OCI-LY1 (cell line): ENCODE data around the gene ZBTB1.

Source experiments
- CTCF ChIP-seq: fragments of 200-600 bp; sonication (generic), shearing (Covaris generic); IDR thresholded peaks from 2 replicates; pipeline ENCODE4 v1.5.1; 2017; ENCODE audit warnings: mild to moderate bottlenecking, antibody characterized with exemption, low read length, moderate library complexity, mixed read lengths
- EZH2 ChIP-seq: fragments of 200-600 bp; sonication (generic), shearing (Covaris generic); IDR thresholded peaks from 2 replicates; pipeline ENCODE4 v1.8.0; 2017; ENCODE audit warnings: borderline replicate concordance, mixed run types, mild to moderate bottlenecking, antibody characterized with exemption, low read length, moderate library complexity, mixed read lengths

- no peak for TF ChIP-seq CTCF
- TF ChIP-seq EZH2: no peak
Observed at GRCh38 chr14:64474698-64475097, 29.9 kb upstream of the ZBTB1 start.
